ENCODE results near the gene SEMA6D. TPM values are rescaled to one million over a fixed set of nuclear protein-coding genes. Genes with fewer than 3 reads are reported as not detected.

SEMA6D gene
- total RNA-seq, 4 donors from 2014 or later, result 6.3 to 22.0 (median 13.4) TPM

DNA sequence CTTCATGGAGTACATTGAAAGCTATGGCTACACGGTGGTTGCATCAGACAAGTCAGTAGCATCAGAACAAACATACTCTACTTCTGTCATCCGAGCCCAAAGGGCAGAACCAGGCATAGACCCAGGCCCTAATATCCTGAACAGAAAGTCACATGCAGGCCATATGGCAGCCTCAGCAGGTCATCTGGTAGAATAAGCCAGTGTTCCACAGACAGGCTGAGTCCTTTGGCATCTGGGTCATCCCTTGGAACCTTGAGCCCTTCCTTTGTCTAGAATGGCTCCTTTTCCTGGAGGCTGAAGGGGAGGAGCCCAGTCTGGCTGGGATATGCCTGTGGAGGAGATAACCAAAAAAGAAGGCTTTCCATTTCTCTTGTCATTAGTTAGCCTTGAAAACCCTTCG, 29.2 kb downstream of the SEMA6D start:
- 93% methylated on average over 2 of the region's 3 CpGs for WGBS
- no peak overlapping the region for H3K4me3 ChIP-seq

DNA sequence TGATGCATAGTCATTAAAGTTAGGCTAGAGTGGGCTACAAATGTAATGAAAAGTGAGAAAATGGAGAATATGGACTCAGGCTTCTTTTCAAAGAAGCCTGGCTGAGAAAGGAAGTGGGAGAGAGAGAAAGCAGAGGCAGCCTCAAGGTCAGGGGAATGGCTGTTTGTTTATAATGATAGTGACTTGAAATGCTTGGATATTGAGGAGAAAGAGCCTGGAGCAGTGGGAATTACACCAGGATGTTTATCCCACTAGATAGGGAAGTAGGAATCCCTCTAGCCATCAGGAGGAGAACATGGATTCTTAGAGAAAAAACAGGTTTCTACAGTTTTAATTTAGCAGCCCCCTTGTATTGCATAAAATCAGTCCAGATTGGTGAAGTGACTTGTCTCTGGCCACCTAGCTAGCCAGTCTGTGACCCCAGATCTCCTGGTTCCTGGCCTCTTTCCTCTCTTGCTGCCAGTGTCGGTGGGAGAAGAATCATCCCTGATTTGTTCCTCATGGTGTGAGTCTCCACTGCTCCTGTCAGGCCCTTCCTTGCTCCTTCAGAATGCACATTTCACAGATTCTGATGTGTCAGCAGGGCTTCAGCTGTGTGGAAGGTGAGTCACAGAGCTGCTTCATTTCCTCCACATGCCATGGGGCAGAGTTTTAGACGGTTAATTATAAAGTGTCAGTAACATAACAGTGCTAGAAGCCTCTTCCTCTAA, 32.9 kb downstream of the SEMA6D start:
- TF ChIP-seq, protein P1, sequence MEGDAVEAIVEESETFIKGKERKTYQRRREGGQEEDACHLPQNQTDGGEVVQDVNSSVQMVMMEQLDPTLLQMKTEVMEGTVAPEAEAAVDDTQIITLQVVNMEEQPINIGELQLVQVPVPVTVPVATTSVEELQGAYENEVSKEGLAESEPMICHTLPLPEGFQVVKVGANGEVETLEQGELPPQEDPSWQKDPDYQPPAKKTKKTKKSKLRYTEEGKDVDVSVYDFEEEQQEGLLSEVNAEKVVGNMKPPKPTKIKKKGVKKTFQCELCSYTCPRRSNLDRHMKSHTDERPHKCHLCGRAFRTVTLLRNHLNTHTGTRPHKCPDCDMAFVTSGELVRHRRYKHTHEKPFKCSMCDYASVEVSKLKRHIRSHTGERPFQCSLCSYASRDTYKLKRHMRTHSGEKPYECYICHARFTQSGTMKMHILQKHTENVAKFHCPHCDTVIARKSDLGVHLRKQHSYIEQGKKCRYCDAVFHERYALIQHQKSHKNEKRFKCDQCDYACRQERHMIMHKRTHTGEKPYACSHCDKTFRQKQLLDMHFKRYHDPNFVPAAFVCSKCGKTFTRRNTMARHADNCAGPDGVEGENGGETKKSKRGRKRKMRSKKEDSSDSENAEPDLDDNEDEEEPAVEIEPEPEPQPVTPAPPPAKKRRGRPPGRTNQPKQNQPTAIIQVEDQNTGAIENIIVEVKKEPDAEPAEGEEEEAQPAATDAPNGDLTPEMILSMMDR (IDR thresholded peaks at IDR 0.05), result no peak
- no peak for TF ChIP-seq POLR2AphosphoS5 (IDR thresholded peaks at IDR 0.05)
- TF ChIP-seq POLR2A (IDR thresholded peaks at IDR 0.05), result no peak
- TF ChIP-seq EP300 (IDR thresholded peaks at IDR 0.05), result no peak
- 57% methylated on average over 2 of the region's 2 CpGs for WGBS
- H3K36me3 ChIP-seq, result no peaks in the 10 kb centered on the region

More for the DNA sequence above, 29.2 kb downstream of the SEMA6D start:
- H3K4me1 ChIP-seq, result no peaks in the 10 kb centered on the region
- TF ChIP-seq POLR2A (IDR thresholded peaks at IDR 0.05) (no peak), EP300 (IDR thresholded peaks at IDR 0.05) (no peak), POLR2AphosphoS5 (IDR thresholded peaks at IDR 0.05) (no peak)
- TF ChIP-seq, protein P1 (IDR thresholded peaks at IDR 0.05), result no peak
- no peaks in the 10 kb centered on the region for H3K27me3 ChIP-seq
- H3K36me3 ChIP-seq, result no peaks in the 10 kb centered on the region
- H3K27ac ChIP-seq, result no peak overlapping the region
- DNase-seq (ENCODE audit: low spot score in 2 of 2), result no peak
- H3K9me3 ChIP-seq, result no peaks in the 10 kb centered on the region

DNA sequence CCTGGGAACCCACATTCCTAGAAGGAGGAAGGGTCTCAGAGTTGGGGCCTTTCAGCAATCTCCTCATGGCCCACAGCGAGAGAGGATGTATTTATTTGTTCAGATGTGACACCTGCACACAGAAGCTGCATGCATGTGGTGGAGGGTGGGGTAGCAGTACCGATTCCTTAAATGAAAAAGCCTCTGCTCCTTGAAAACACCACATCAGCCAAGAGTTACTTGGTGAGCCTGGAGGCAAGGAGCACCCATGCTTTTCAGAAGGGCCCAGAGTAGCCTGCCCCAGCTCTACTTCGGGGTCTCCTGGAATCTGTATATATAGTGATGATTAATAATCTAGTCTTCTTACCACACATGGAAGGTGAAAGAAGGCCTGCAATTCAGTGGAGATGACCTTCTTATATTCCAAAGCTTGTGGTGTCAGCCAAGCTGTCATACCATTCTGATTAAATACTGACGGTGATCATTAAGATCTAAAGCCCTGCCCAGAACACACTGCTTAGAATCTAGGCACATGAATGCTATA, 33.5 kb downstream of the SEMA6D start:
- peaks cover 21% of the 10 kb centered on the region for H3K9me3 ChIP-seq
- H3K36me3 ChIP-seq, result no peaks in the 10 kb centered on the region
- DNase-seq (ENCODE audit: low spot score in 2 of 2), result no peak
- TF ChIP-seq, protein P1 (IDR thresholded peaks at IDR 0.05), result no peak
- TF ChIP-seq EP300 (IDR thresholded peaks at IDR 0.05) (no peak), POLR2A (IDR thresholded peaks at IDR 0.05) (no peak), POLR2AphosphoS5 (IDR thresholded peaks at IDR 0.05) (no peak)
- no peaks in the 10 kb centered on the region for H3K4me1 ChIP-seq
- no peak overlapping the region for H3K27ac ChIP-seq
- H3K4me3 ChIP-seq, result no peak overlapping the region
- H3K27me3 ChIP-seq, result no peaks in the 10 kb centered on the region
- 71% methylated on average over 4 of the region's 4 CpGs for WGBS

More for the DNA sequence above, 32.9 kb downstream of the SEMA6D start:
- no peak overlapping the region for H3K4me3 ChIP-seq
- no peak for DNase-seq (ENCODE audit: low spot score in 2 of 2)
- H3K27ac ChIP-seq, result no peak overlapping the region
- H3K27me3 ChIP-seq, result no peaks in the 10 kb centered on the region
- H3K4me1 ChIP-seq, result no peaks in the 10 kb centered on the region
- H3K9me3 ChIP-seq, result peaks cover 19% of the 10 kb centered on the region

DNA sequence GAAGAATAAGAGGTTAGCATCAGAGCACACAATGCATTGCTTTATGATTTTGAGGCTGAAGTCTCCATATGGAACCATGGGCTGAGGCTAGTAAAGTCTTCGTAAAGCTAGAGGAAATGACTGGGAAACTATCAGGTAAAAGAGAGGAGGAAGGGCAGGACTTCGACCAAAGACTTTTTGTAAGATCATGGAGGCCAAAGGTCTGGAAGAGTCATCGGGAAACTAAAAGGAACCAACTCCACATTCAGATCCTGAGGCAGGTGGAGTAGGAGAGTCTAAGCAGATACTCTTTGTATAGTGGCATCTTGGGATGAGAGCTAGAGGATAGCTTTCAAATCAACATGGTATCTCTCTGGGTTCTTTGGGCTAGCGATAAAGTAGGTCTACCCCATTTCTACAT, 36.3 kb downstream of the SEMA6D start:
- H3K4me1 ChIP-seq, result no peaks in the 10 kb centered on the region

DNA sequence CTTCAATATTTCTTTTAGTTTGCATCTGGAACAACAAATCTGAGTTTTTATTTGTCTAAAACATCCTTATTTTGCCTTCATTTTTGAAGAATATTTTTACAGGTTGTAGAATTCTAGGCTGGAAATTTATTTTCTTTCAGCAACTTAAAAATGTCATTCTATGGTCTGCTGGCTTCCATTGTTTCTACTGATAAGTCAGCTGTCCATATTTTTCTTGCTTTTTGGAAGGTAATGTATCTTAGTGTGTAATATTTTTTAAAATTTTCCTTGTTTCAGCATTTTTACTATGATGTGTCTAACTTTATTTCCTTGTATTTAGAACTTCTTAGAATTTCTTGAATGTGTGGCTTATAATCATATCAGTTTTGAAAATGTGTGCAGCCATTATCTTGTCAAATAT, 37.0 kb downstream of the SEMA6D start:
- no peak for TF ChIP-seq POLR2AphosphoS5 (IDR thresholded peaks at IDR 0.05)
- TF ChIP-seq, protein P1 (IDR thresholded peaks at IDR 0.05), result no peak
- no peak for TF ChIP-seq EP300 (IDR thresholded peaks at IDR 0.05)
- TF ChIP-seq POLR2A (IDR thresholded peaks at IDR 0.05), result no peak
- H3K27ac ChIP-seq, result no peak overlapping the region
- H3K9me3 ChIP-seq, result peaks cover 21% of the 10 kb centered on the region
- no peaks in the 10 kb centered on the region for H3K4me1 ChIP-seq
- H3K27me3 ChIP-seq, result no peaks in the 10 kb centered on the region
- H3K36me3 ChIP-seq, result no peaks in the 10 kb centered on the region
- no peak for DNase-seq (ENCODE audit: low spot score in 2 of 2)
- H3K4me3 ChIP-seq, result no peak overlapping the region

More for the DNA sequence above, 36.3 kb downstream of the SEMA6D start:
- no peaks in the 10 kb centered on the region for H3K27me3 ChIP-seq
- no peak overlapping the region for H3K4me3 ChIP-seq
- no peak for DNase-seq (ENCODE audit: low spot score in 2 of 2)
- H3K9me3 ChIP-seq, result peaks cover 21% of the 10 kb centered on the region
- no peak overlapping the region for H3K27ac ChIP-seq
- WGBS, result over 99% methylated on average over 4 of the region's 4 CpGs
- no peaks in the 10 kb centered on the region for H3K36me3 ChIP-seq
- no peak for TF ChIP-seq EP300 (IDR thresholded peaks at IDR 0.05)
- TF ChIP-seq, protein P1 (IDR thresholded peaks at IDR 0.05), result no peak
- no peak for TF ChIP-seq POLR2AphosphoS5 (IDR thresholded peaks at IDR 0.05)
- no peak for TF ChIP-seq POLR2A (IDR thresholded peaks at IDR 0.05)

Measured in suprapubic skin (tissue), 4 donors.